Neuron (in vitro differentiated cells): ENCODE data around the gene PDCD1.

Experiments used
- H2AFZ ChIP-seq: one replicate; pipeline ENCODE4 v1.6.1; 2013; ENCODE audit warnings: low read depth, mild to moderate bottlenecking, inconsistent platforms, low read length, moderate library complexity
- H3K27me3 ChIP-seq: one replicate; pipeline ENCODE4 v1.6.1; 2013; ENCODE audit warnings: low read length; ENCODE audit not compliant: insufficient read depth
- H3K36me3 ChIP-seq: one replicate; pipeline ENCODE4 v1.6.1; 2013; ENCODE audit warnings: low read length; ENCODE audit not compliant: insufficient read depth
- H3K4me1 ChIP-seq: one replicate; pipeline ENCODE4 v1.6.1; 2013; ENCODE audit warnings: low read length; ENCODE audit not compliant: insufficient read depth
- H3K4me3 ChIP-seq: 2 replicates; pipeline ENCODE4 v1.5.1; 2013; ENCODE audit warnings: mild to moderate bottlenecking, low read length, moderate library complexity
- H3K9me3 ChIP-seq: one replicate; pipeline ENCODE4 v1.6.1; 2013; ENCODE audit warnings: low read length

PDCD1 gene

DNA sequence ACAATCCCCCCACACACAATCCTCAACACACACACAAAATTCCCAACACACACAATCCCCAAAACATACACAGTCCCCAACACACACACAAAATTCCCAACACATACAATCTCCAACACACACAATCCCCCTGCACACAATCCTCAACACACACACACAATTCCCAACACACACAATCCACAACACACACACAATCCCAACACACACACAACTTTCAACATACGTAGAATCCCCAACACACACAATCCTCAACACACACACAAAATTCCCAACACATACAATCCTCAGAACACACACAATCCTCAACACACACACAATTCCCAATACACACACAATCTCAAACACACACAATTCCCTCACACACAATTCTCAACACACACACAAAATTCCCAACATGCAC is 2.6 kb upstream of the PDCD1 start:
- H3K4me3 ChIP-seq, result no peak overlapping the region
- no peaks in the 10 kb centered on the region for H3K4me1 ChIP-seq
- no peak overlapping the region for H2AFZ ChIP-seq
- no peaks in the 10 kb centered on the region for H3K36me3 ChIP-seq
- H3K9me3 ChIP-seq, result no peaks in the 10 kb centered on the region
- H3K27me3 ChIP-seq, result peaks cover 9% of the 10 kb centered on the region

GRCh38 chr2:241860184-241861078 is 1.7 kb upstream of the PDCD1 start:
- H3K9me3 ChIP-seq, result no peaks in the 10 kb centered on the region
- no peak overlapping the region for H3K4me3 ChIP-seq
- no peaks in the 10 kb centered on the region for H3K4me1 ChIP-seq
- H3K27me3 ChIP-seq, result peaks cover 8% of the 10 kb centered on the region
- H3K36me3 ChIP-seq, result no peaks in the 10 kb centered on the region
- no peak overlapping the region for H2AFZ ChIP-seq

DNA sequence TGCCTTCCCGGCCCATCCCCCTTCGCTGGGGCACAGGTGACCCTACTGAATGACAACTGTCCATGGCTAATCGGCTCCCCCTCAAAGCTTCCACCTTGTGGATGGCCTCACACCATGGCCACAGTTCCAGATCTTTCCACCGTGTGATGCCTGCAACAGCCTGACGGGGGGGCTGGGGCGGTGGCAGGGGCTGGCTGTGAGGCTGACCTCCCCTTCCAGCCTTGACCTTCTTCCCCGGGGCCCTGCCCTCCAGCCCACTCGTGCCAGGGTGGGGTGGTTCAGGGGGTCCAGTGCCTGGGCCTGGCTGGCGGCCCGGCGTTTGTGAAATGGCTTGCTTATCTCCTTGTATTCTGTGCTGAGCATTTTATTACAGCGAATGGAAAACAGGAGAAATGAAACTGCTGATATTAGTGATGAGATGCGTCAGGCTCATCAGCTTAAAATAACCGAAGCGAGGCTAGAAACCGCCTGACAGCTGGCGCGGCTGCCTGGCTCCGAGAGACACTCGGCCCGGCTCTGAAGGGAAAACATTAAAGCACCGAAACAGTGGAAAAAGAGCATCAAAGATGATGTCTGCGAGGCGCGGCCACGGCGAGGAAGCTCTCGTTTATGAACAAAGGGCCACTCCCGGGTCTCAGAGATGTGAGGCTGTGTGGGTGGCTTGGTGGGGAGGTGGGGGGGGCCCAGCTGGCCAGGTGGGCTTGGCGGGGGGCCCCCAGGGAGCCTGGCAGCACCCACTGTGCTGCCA is 916 bp upstream of the PDCD1 start:
- Histone ChIP-seq H3K36me3 (no peaks in the 10 kb centered on the region), H3K4me3 (no peak overlapping the region), H2AFZ (no peak overlapping the region), H3K27me3 (peaks cover 8% of the 10 kb centered on the region), H3K9me3 (no peaks in the 10 kb centered on the region), H3K4me1 (no peaks in the 10 kb centered on the region)

DNA sequence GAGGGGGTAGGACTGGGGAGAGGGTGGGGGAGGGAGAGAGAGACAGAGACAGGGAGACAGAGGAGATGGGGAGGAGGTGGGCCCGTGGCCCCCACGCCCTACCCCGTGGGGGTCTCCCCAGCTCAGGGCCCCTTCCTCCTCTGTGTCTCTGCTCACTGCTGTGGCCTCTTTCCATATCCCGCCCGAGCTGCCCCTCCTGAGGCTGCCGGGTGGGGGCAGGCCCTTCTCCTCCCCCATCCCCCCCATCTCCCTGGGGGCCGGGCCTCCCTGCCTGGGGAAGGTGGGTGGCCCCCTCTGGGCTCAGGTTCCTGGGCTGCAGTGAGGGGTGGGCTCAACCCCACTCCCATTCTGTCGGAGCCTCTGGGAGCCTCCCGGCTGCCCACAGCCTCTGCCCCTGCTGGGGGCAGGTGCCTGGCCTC is 332 bp upstream of the PDCD1 start:
- Histone ChIP-seq H3K36me3 (no peaks in the 10 kb centered on the region), H3K4me1 (no peaks in the 10 kb centered on the region), H3K4me3 (no peak overlapping the region), H3K27me3 (peaks cover 8% of the 10 kb centered on the region), H2AFZ (no peak overlapping the region), H3K9me3 (no peaks in the 10 kb centered on the region)

DNA sequence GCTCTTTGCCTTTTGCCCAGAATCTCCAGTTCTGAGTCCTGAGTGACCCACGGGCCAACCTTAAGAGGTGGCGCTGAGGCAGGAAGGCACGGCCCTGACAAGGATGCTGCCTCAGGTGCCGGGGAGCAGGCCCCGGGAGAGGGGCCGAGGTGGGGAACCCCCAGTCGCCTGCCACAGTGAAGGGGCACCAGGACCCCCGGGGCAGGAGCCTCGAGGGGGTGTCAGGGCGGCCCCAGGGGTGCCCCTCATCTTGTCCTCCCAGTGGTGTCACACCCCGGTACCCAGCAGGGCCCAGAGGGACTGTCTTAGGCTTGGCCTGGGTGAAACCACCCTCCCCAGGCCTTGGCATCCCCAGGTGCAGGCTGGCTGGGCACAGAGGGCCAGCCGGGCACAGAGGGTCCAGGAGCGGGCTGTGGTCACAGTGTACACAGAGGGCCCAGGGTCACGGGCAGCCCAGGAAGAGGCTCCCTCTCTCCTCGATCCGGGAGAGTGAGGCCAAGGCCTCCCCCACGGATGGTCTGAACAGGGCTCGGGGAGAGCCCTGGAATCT is 1.0 kb downstream of the PDCD1 start:
- peaks cover 8% of the 10 kb centered on the region for H3K27me3 ChIP-seq
- H3K36me3 ChIP-seq, result no peaks in the 10 kb centered on the region
- no peak overlapping the region for H2AFZ ChIP-seq
- no peaks in the 10 kb centered on the region for H3K9me3 ChIP-seq
- no peaks in the 10 kb centered on the region for H3K4me1 ChIP-seq
- no peak overlapping the region for H3K4me3 ChIP-seq

- H2AFZ ChIP-seq, result no peak overlapping the region
- no peak overlapping the region for H3K4me3 ChIP-seq
- H3K36me3 ChIP-seq, result no peaks in the 10 kb centered on the region
- H3K4me1 ChIP-seq, result no peaks in the 10 kb centered on the region
- no peaks in the 10 kb centered on the region for H3K9me3 ChIP-seq
- peaks cover 8% of the 10 kb centered on the region for H3K27me3 ChIP-seq
These were observed 1.6 kb downstream of the PDCD1 start for GRCh38 chr2:241857041-241857541.

DNA sequence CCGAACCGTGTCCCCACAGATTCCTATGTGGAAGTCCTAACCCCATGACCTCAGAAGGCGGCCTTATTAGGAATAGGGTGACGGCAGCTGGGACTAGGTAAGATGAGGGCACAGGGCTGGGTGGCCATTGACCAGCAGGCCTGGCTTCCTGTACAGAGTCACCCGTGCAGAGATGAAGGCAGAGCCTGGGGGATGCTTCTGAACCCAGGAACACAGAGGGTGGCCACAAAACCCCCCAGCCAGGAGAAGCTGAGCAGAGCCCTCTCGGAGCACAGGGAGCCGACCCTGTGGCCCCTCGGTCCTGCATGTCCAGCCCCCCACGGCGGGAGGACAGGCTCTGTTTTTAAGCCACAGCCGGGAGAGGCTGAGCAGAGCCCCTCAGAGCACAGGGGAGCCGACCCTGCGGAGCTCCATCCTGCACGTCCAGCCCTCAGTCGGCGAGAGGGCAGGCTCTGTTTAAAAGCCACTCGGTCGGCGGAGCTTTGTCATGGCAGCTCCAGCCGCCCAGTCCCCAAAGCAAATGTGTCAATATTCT is 2.7 kb downstream of the PDCD1 start:
- no peaks in the 10 kb centered on the region for H3K4me1 ChIP-seq
- no peak overlapping the region for H3K4me3 ChIP-seq
- H3K36me3 ChIP-seq, result no peaks in the 10 kb centered on the region
- H3K9me3 ChIP-seq, result no peaks in the 10 kb centered on the region
- H3K27me3 ChIP-seq, result peaks cover 10% of the 10 kb centered on the region
- no peak overlapping the region for H2AFZ ChIP-seq

GRCh38 chr2:241855245-241855887 is 3.3 kb downstream of the PDCD1 start:
- Histone ChIP-seq H3K4me3 (no peak overlapping the region), H3K27me3 (peaks cover 12% of the 10 kb centered on the region), H3K36me3 (no peaks in the 10 kb centered on the region), H2AFZ (no peak overlapping the region), H3K4me1 (no peaks in the 10 kb centered on the region), H3K9me3 (no peaks in the 10 kb centered on the region)

- Histone ChIP-seq H3K9me3 (no peaks in the 10 kb centered on the region), H2AFZ (no peak overlapping the region), H3K4me1 (no peaks in the 10 kb centered on the region), H3K4me3 (no peak overlapping the region), H3K36me3 (no peaks in the 10 kb centered on the region), H3K27me3 (peaks cover 14% of the 10 kb centered on the region)
These were observed 4.1 kb downstream of the PDCD1 start for GRCh38 chr2:241854342-241855244.

- Histone ChIP-seq H3K4me1 (no peaks in the 10 kb centered on the region), H3K9me3 (no peaks in the 10 kb centered on the region), H3K27me3 (peaks cover 14% of the 10 kb centered on the region), H3K4me3 (no peak overlapping the region), H3K36me3 (no peaks in the 10 kb centered on the region), H2AFZ (no peak overlapping the region)
These were observed 4.9 kb downstream of the PDCD1 start for GRCh38 chr2:241853651-241854341.

- no peaks in the 10 kb centered on the region for H3K9me3 ChIP-seq
- no peak overlapping the region for H2AFZ ChIP-seq
- H3K36me3 ChIP-seq, result no peaks in the 10 kb centered on the region
- H3K27me3 ChIP-seq, result peaks cover 14% of the 10 kb centered on the region
- H3K4me1 ChIP-seq, result no peaks in the 10 kb centered on the region
- no peak overlapping the region for H3K4me3 ChIP-seq
These were observed 5.6 kb downstream of the PDCD1 start for GRCh38 chr2:241852981-241853631.
